H1 (cell line): ENCODE data around the gene MYL9. TPM values are rescaled to one million over a fixed set of nuclear protein-coding genes. Genes with fewer than 3 reads are reported as not detected.
A peak's percentile ranks its signal among the peaks of the same experiment; 100 is the strongest.

Experiments
- CTCF ChIA-PET: fragments of 300-600 bp; sonication (Branson Sonifier 250); formaldehyde crosslinking; loops from one replicate; lab custom pipeline; 2021; ENCODE audit not compliant: partially characterized antibody; lab: Charles Lee
- POLR2A ChIA-PET: fragments of 300-600 bp; sonication (Branson Sonifier 250); formaldehyde crosslinking; loops from one replicate; lab custom pipeline; 2021; ENCODE audit warnings: inconsistent platforms; ENCODE audit not compliant: partially characterized antibody; lab: Charles Lee
- DNase-seq, 2 experiments: peaks; one replicate each; pipeline versions ENCODE4 v3.0.0 to v3.0.0-alpha.2; 2010 to 2022; ENCODE audit warnings: low spot score in 2 of 2, low read depth in 1 of 2, mixed read lengths in 1 of 2
- FAIRE-seq: peaks from 2 replicates; lab custom pipeline; 2011; peaks lifted over from hg19 to GRCh38; lab: Jason Lieb, UNC
- H2AFZ ChIP-seq: 2 replicates; pipeline ENCODE4 v1.8.1; 2012; ENCODE audit warnings: low read length, inconsistent platforms
- H2AK5ac ChIP-seq: 2 replicates; pipeline ENCODE4 v1.6.1; 2013; ENCODE audit warnings: low read depth, low read length
- H2BK120ac ChIP-seq: replicated peaks from 2 replicates; pipeline ENCODE3; 2013; ENCODE audit warnings: low read depth, low read length, inconsistent platforms
- H2BK12ac ChIP-seq: 2 replicates; pipeline ENCODE4 v1.6.1; 2013; ENCODE audit warnings: low read depth, low read length
- H2BK15ac ChIP-seq: 2 replicates; pipeline ENCODE4 v1.6.1; 2013; ENCODE audit warnings: low read length
- H2BK20ac ChIP-seq: 2 replicates; pipeline ENCODE4 v1.6.1; 2013; ENCODE audit warnings: low read length
- H2BK5ac ChIP-seq: 2 replicates; pipeline ENCODE4 v1.6.1; 2013; ENCODE audit warnings: low read depth, low read length
- H3K14ac ChIP-seq: 2 replicates; pipeline ENCODE4 v1.6.1; 2013; ENCODE audit warnings: inconsistent platforms; ENCODE audit not compliant: insufficient read length
- H3K18ac ChIP-seq: 2 replicates; pipeline ENCODE4 v1.6.1; 2013; ENCODE audit warnings: low read length; ENCODE audit errors: extremely low read depth
- H3K23ac ChIP-seq: 2 replicates; pipeline ENCODE4 v1.6.1; 2013; ENCODE audit warnings: inconsistent platforms; ENCODE audit not compliant: insufficient read length
- H3K23me2 ChIP-seq: 2 replicates; pipeline ENCODE4 v1.6.1; 2013; ENCODE audit warnings: low read depth, low read length
- H3K27ac ChIP-seq: 2 replicates; pipeline ENCODE4 v1.6.1; 2011; ENCODE audit warnings: low read depth, low read length, inconsistent platforms
- H3K27me3 ChIP-seq, 4 experiments: replicated peaks in 1 of 4; 1 replicate in 1 of 4; 2 replicates in 3 of 4; pipeline versions ENCODE4 v1.6.1 to v1.8.1; 2011 to 2013; ENCODE audit warnings: low read length in 3 of 4, mild to moderate bottlenecking in 3 of 4, inconsistent platforms in 2 of 4, mixed read lengths in 2 of 4, moderate library complexity in 1 of 4; ENCODE audit not compliant: control insufficient read depth in 3 of 4, insufficient read depth in 3 of 4; ENCODE audit errors: extremely low read depth in 1 of 4
- H3K36me3 ChIP-seq, 4 experiments: 2 replicates each; pipeline versions ENCODE4 v1.6.1 to v1.8.1; 2011 to 2013; ENCODE audit warnings: mild to moderate bottlenecking in 4 of 4, low read length in 3 of 4, moderate library complexity in 2 of 4, control low read depth in 1 of 4, inconsistent platforms in 1 of 4; ENCODE audit not compliant: insufficient read depth in 4 of 4, control insufficient read depth in 2 of 4
- H3K4ac ChIP-seq: replicated peaks from 2 replicates; pipeline ENCODE3; 2013; ENCODE audit warnings: low read length, low read depth, mixed read lengths, inconsistent platforms; ENCODE audit not compliant: insufficient read length
- H3K4me1 ChIP-seq, 4 experiments: replicated peaks in 1 of 4; 1 replicate in 1 of 4; 2 replicates in 3 of 4; pipeline versions ENCODE4 v1.6.1 to v1.8.1; 2011 to 2013; ENCODE audit warnings: low read length in 3 of 4, inconsistent platforms in 2 of 4, mixed read lengths in 1 of 4; ENCODE audit not compliant: insufficient read depth in 4 of 4, control insufficient read depth in 3 of 4
- H3K4me2 ChIP-seq, 2 experiments: 2 replicates each; pipeline versions ENCODE4 v1.6.1 to v1.8.1; 2011 to 2013; ENCODE audit warnings: low read depth in 2 of 2, low read length in 2 of 2, control low read depth in 1 of 2, inconsistent platforms in 1 of 2, mild to moderate bottlenecking in 1 of 2; ENCODE audit not compliant: insufficient read depth in 1 of 2
- H3K4me3 ChIP-seq, 4 experiments: fragments of 200-600, 300-600 bp in 1 of 4; sonication (generic), shearing (Covaris generic), sonication (Bioruptor Twin) in 1 of 4; 2 replicates each; pipeline versions ENCODE4 v1.5.1 to v1.8.1; 2011 to 2016; ENCODE audit warnings: low read length in 4 of 4, low read depth in 3 of 4, control low read depth in 2 of 4, inconsistent platforms in 2 of 4, mild to moderate bottlenecking in 2 of 4, mixed read lengths in 1 of 4, moderate library complexity in 1 of 4; ENCODE audit not compliant: insufficient read depth in 2 of 4; ENCODE audit errors: extremely low read depth in 1 of 4
- H3K56ac ChIP-seq: replicated peaks from 2 replicates; pipeline ENCODE3; 2013; ENCODE audit warnings: low read depth, mild to moderate bottlenecking, mixed read lengths, low read length, inconsistent platforms; ENCODE audit not compliant: insufficient read length
- H3K79me1 ChIP-seq: 2 replicates; pipeline ENCODE4 v1.6.1; 2013; ENCODE audit warnings: low read depth, low read length, control low read depth
- H3K79me2 ChIP-seq, 2 experiments: 2 replicates each; pipeline versions ENCODE4 v1.6.1 to v1.8.1; 2012 to 2013; ENCODE audit warnings: low read length in 2 of 2, mild to moderate bottlenecking in 2 of 2, inconsistent platforms in 1 of 2; ENCODE audit not compliant: insufficient read depth in 2 of 2, control insufficient read depth in 1 of 2
- H3K9ac ChIP-seq, 4 experiments: replicated peaks in 1 of 4; 1 replicate in 1 of 4; 2 replicates in 3 of 4; pipeline versions ENCODE4 v1.6.1 to v1.8.1; 2011 to 2013; ENCODE audit warnings: low read depth in 3 of 4, low read length in 3 of 4, control low read depth in 2 of 4, mild to moderate bottlenecking in 2 of 4, moderate library complexity in 2 of 4, inconsistent platforms in 1 of 4; ENCODE audit errors: extremely low read depth in 1 of 4
- H3K9me3 ChIP-seq, 2 experiments: 2 replicates each; pipeline versions ENCODE4 v1.6.1 to v1.8.1; 2012 to 2013; ENCODE audit warnings: mild to moderate bottlenecking in 2 of 2, moderate library complexity in 2 of 2, control low read depth in 1 of 2, inconsistent platforms in 1 of 2, low read depth in 1 of 2, low read length in 1 of 2, mixed read lengths in 1 of 2; ENCODE audit not compliant: insufficient read depth in 2 of 2
- H4K20me1 ChIP-seq, 2 experiments: replicated peaks in 1 of 2; 2 replicates each; pipeline versions ENCODE3 to v1.8.1; 2011 to 2013; ENCODE audit warnings: inconsistent platforms in 2 of 2, low read length in 2 of 2, mild to moderate bottlenecking in 1 of 2; ENCODE audit not compliant: insufficient read depth in 2 of 2, control insufficient read depth in 1 of 2
- H4K5ac ChIP-seq: 2 replicates; pipeline ENCODE4 v1.6.1; 2013; ENCODE audit warnings: low read length, low read depth, mixed read lengths, inconsistent platforms; ENCODE audit not compliant: insufficient read length
- H4K8ac ChIP-seq: 2 replicates; pipeline ENCODE4 v1.8.0; 2013; ENCODE audit warnings: mild to moderate bottlenecking, moderate library complexity, low read length, inconsistent platforms; ENCODE audit not compliant: insufficient read depth; ENCODE audit errors: extremely low read depth
- H4K91ac ChIP-seq: replicated peaks from 2 replicates; pipeline ENCODE3; 2013; ENCODE audit warnings: low read length, mixed read lengths, inconsistent platforms; ENCODE audit not compliant: insufficient read length
- CHD2 ChIP-seq: IDR thresholded peaks from 2 replicates; pipeline ENCODE4 v1.6.1; 2012; ENCODE audit warnings: low read length, improper control_type of control experiment
- HDAC2 ChIP-seq, 2 experiments: fragments of 300-600 bp in 1 of 2; sonication (generic) in 1 of 2; IDR thresholded peaks; 2 replicates each; pipeline ENCODE4 v1.6.1; 2011 to 2012; ENCODE audit warnings: low read depth in 2 of 2, low read length in 2 of 2, mild to moderate bottlenecking in 2 of 2, moderate library complexity in 2 of 2, borderline replicate concordance in 1 of 2, inconsistent platforms in 1 of 2
- KDM1A ChIP-seq: fragments of 200-600, 300-600 bp; sonication (generic); IDR thresholded peaks from 2 replicates; pipeline ENCODE4 v1.7.1; 2016; ENCODE audit warnings: mild to moderate bottlenecking, low read length, borderline replicate concordance
- RAD21 ChIP-seq, 2 experiments: IDR thresholded peaks in 1 of 2; conservative IDR thresholded peaks in 1 of 2; 2 replicates each; pipeline ENCODE4 v1.6.1; 2011; ENCODE audit warnings: low read depth in 2 of 2, low read length in 2 of 2, improper control_type of control experiment in 1 of 2, inconsistent platforms in 1 of 2, mild to moderate bottlenecking in 1 of 2, moderate library complexity in 1 of 2
- RNF2 ChIP-seq: fragments of 200-900, 300-1000 bp; sonication (generic); IDR thresholded peaks from 2 replicates; pipeline ENCODE4 v1.7.1; 2016; ENCODE audit warnings: borderline replicate concordance, low read depth, mild to moderate bottlenecking, antibody characterized with exemption, low read length; ENCODE audit not compliant: poor library complexity, severe bottlenecking; ENCODE audit errors: missing control alignments
- SIN3A ChIP-seq, 2 experiments: IDR thresholded peaks in 1 of 2; conservative IDR thresholded peaks in 1 of 2; 2 replicates each; pipeline ENCODE4 v1.6.1; 2011 to 2012; ENCODE audit warnings: low read length in 2 of 2, improper control_type of control experiment in 1 of 2, low read depth in 1 of 2, mild to moderate bottlenecking in 1 of 2
- TAF1 ChIP-seq: IDR thresholded peaks from 2 replicates; pipeline ENCODE4 v1.6.1; 2011; ENCODE audit warnings: mild to moderate bottlenecking, low read depth, low read length
- WGBS, 2 experiments: shearing (Covaris generic) in 1 of 2; methylation state at CpG; one replicate each; pipeline versions ENCODE4 v1.1.6 to v1.1.7; 2013 to 2015; ENCODE audit warnings: low lambda C conversion rate in 2 of 2, mixed read lengths in 2 of 2, inconsistent platforms in 1 of 2, low coverage in 1 of 2, missing lambda C conversion rate in 1 of 2; ENCODE audit not compliant: insufficient replicate concordance in 2 of 2, insufficient coverage in 1 of 2, insufficient read length in 1 of 2; ENCODE audit errors: extremely low coverage in 1 of 2, missing lambda C conversion rate in 1 of 2; 5-methylcytosine and 5-hydroxymethylcytosine counted together
- polyA plus RNA-seq, 7 experiments: library from polyadenylated mRNA; depleted of rRNA in 3 of 7; stranded (reverse) in 5 of 7; unstranded in 2 of 7; fragments of >200 nt in 5 of 7; fragments of 200-250 nt in 2 of 7; gene quantifications; 1 replicate in 5 of 7; 2 replicates in 1 of 7; 4 replicates in 1 of 7; pipeline versions ENCODE4 v1.2.1 to v1.2.3, GENCODE V29; 2011 to 2013; ENCODE audit warnings: missing spikeins in 2 of 7, mixed read lengths in 2 of 7
- total RNA-seq: library from RNA; stranded (reverse); fragmentation: NEBNext Ultra II Directional; extraction: Animal tissue kit (Norgen Biotek cat#: 25700); gene quantifications from 2 replicates; pipeline ENCODE4 v1.2.1, GENCODE V29; 2021
- TF ChIP-seq, protein P1 (sequence below): IDR thresholded peaks from 2 replicates; pipeline ENCODE4 v1.6.1; 2012; ENCODE audit warnings: inconsistent platforms

The MYL9 gene
- total and polyA plus RNA-seq, 2 of the 8 experiments (the other 6 are each of a cell fraction or from before 2014, with no cell fraction given): 26.8 to 193 TPM

GRCh38 chr20:36541768-36542488 is 609 bp downstream of the MYL9 start:
- Histone ChIP-seq H3K27ac (no peak overlapping the region), H4K8ac (peak overlapping the region; percentile 71), H3K23me2 (peaks cover 9% of the 10 kb centered on the region; the same call in 1 of the 2 replicates), H4K91ac (peak overlapping the region; percentile 65), H3K79me2 (peaks cover 0 to 9% of the 10 kb centered on the region in 2 experiments; a peak in 1 of 4 replicates), H3K4me2 (peak overlapping the region; percentile 49 to 86), H2BK20ac (no peak overlapping the region), H2BK15ac (0 out of 2 replicates have a peak overlapping the region, but pooled peaks have one; percentile 18), H3K79me1 (peaks cover 8% of the 10 kb centered on the region), H2BK12ac (peak overlapping the region; percentile 77; the same call in 1 of the 2 replicates), H3K9ac (peak overlapping the region in 3 of 4 experiments; percentile 11 to 22 (median 13); a peak in 4 of 7 replicates), H3K14ac (no peak overlapping the region), H3K4me3 (peak overlapping the region; percentile 50 to 88 (median 58)), H3K4me1 (peaks cover 0 to 24% (median 19%) of the 10 kb centered on the region in 4 experiments; a peak in 6 of 7 replicates), H3K36me3 (no peaks in the 10 kb centered on the region; a peak in 1 of 8 replicates), H2BK5ac (peak overlapping the region; percentile 15; the same call in 1 of the 2 replicates), H3K18ac (peak overlapping the region; percentile 16; the same call in 1 of the 2 replicates), H3K9me3 (no peaks in the 10 kb centered on the region), H3K4ac (no peak overlapping the region), H4K5ac (no peak overlapping the region), H4K20me1 (peaks cover 4 to 7% of the 10 kb centered on the region in 2 experiments), H2AK5ac (no peak overlapping the region), H3K27me3 (no peaks in the 10 kb centered on the region), H2BK120ac (no peak overlapping the region), H3K23ac (no peak overlapping the region), H2AFZ (no peak overlapping the region), H3K56ac (no peak overlapping the region)
- DNase-seq: peak in 1 of 2 experiments; percentile 84
- CTCF ChIA-PET: interaction anchor here (0.6 to 3.7 kb wide), 25 partner anchors 8 to 166 kb away, joined by 3 to 18 read pairs (median 4); partner anchors contain the start of gene TGIF2
- whole genome bisulfite sequencing, 2 experiments: 22% methylated on average over 13 of the region's 14 CpGs; no CpG with 5 or more reads in 1 of the 2 experiments
- POLR2A ChIA-PET: interaction anchor here (0.7 to 1.3 kb wide), 13 partner anchors 7 to 282 kb away, joined by 3 to 11 read pairs (median 3); partner anchors contain the start of gene TGIF2
- no peak for FAIRE-seq
- TF ChIP-seq, protein P1, sequence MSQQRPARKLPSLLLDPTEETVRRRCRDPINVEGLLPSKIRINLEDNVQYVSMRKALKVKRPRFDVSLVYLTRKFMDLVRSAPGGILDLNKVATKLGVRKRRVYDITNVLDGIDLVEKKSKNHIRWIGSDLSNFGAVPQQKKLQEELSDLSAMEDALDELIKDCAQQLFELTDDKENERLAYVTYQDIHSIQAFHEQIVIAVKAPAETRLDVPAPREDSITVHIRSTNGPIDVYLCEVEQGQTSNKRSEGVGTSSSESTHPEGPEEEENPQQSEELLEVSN: no peak
- TF ChIP-seq RAD21 (IDR thresholded peaks at IDR 0.05 in 1 of 2, conservative IDR thresholded peaks at IDR 0.05 in 1 of 2; ENCODE audit: low read depth in 2 of 2, low read length in 2 of 2) (peak; percentile 26 to 45; a peak in 3 of 4 replicates), HDAC2 (IDR thresholded peaks at IDR 0.05; ENCODE audit: borderline replicate concordance in 1 of 2, low read depth in 2 of 2, low read length in 2 of 2) (no peak), RNF2 (no peak), SIN3A (conservative IDR thresholded peaks at IDR 0.05 in 1 of 2, IDR thresholded peaks at IDR 0.05 in 1 of 2; ENCODE audit: low read depth in 1 of 2, low read length in 2 of 2) (0 out of 4 replicates have a peak, but pooled peaks have one; percentile 15 to 45), KDM1A (no peak), CHD2 (no peak), TAF1 (0 out of 2 replicates have a peak, but pooled peaks have one; percentile 28)
